Stimulated activated effector memory CD8-positive, alpha-beta T cell treated with anti-CD3 and anti-CD28 coated beads, Interleukin-12 subunit alpha, Interleukin-12 subunit beta, amount 100 ng/mL, for 72 hours (primary cell): ENCODE measurements around the gene TSPEAR.
A peak's percentile ranks its signal among the peaks of the same experiment; 100 is the strongest.

Source experiments
- ATAC-seq: fragments of 150-1000 bp; cut with Tn5 transposase; 2 replicates; pipeline ENCODE4 v1.10.0; 2021
- DNase-seq, 2 donors: peaks; one replicate each; pipeline ENCODE4 v3.0.0; 2021 to 2022; ENCODE audit warnings: low spot score in 2 of 2
- H3K27ac Mint-ChIP-seq: one replicate; pipeline ENCODE4 v1.8.0; 2022; ENCODE audit warnings: mild to moderate bottlenecking, mixed read lengths
- H3K36me3 Mint-ChIP-seq: one replicate; pipeline ENCODE4 v1.8.0; 2022; ENCODE audit warnings: mild to moderate bottlenecking, mixed read lengths
- H3K4me1 Mint-ChIP-seq: one replicate; pipeline ENCODE4 v1.8.0; 2022; ENCODE audit warnings: mixed read lengths
- H3K4me3 Mint-ChIP-seq: one replicate; pipeline ENCODE4 v1.8.0; 2022; ENCODE audit warnings: mild to moderate bottlenecking, mixed read lengths
- H3K9me3 Mint-ChIP-seq: one replicate; pipeline ENCODE4 v1.8.0; 2022; ENCODE audit warnings: mixed read lengths

Gene TSPEAR

GRCh38 chr21:44732263-44732662, 20.9 kb upstream of the TSPEAR start:
- Mint-ChIP-seq H3K36me3 (no peaks in the 10 kb centered on the region), H3K9me3 (no peaks in the 10 kb centered on the region), H3K4me1 (no peaks in the 10 kb centered on the region), H3K4me3 (no peak overlapping the region), H3K27ac (no peak overlapping the region)
- ATAC-seq: no peak
- DNase-seq: no peak

GRCh38 chr21:44730951-44731579, 19.7 kb upstream of the TSPEAR start:
- DNase-seq (no peak), ATAC-seq (no peak)
- Mint-ChIP-seq H3K27ac (no peak overlapping the region), H3K4me3 (no peak overlapping the region), H3K4me1 (no peaks in the 10 kb centered on the region), H3K36me3 (no peaks in the 10 kb centered on the region), H3K9me3 (no peaks in the 10 kb centered on the region)

DNA sequence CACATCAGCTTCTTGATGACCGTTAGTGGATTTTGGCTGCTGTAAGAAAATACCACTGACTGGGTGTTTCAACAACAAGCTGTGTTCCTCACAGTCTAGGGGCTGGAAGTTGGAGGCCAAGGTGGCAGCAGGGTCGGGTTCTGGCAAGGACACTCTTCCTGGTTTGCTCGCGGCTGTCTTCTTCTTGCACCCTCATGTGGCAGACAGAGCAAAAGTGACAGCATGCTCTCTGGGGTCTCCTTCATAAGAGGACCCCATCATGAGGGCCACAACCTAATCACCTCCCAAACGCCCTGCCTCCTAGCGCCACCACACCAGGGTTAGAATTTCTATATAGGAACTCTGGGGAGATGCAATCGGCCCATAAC, 18.6 kb upstream of the TSPEAR start:
- ATAC-seq (no peak), DNase-seq (no peak)
- H3K36me3 Mint-ChIP-seq: no peaks in the 10 kb centered on the region
- H3K4me3 Mint-ChIP-seq: no peak overlapping the region
- H3K4me1 Mint-ChIP-seq: no peaks in the 10 kb centered on the region
- H3K27ac Mint-ChIP-seq: no peak overlapping the region
- no peaks in the 10 kb centered on the region for H3K9me3 Mint-ChIP-seq

GRCh38 chr21:44729336-44730027, 18.1 kb upstream of the TSPEAR start:
- DNase-seq (no peak), ATAC-seq (peak; percentile 19)
- H3K36me3 Mint-ChIP-seq: no peaks in the 10 kb centered on the region
- no peak overlapping the region for H3K27ac Mint-ChIP-seq
- H3K9me3 Mint-ChIP-seq: no peaks in the 10 kb centered on the region
- H3K4me1 Mint-ChIP-seq: no peaks in the 10 kb centered on the region
- H3K4me3 Mint-ChIP-seq: no peak overlapping the region

- no peaks in the 10 kb centered on the region for H3K36me3 Mint-ChIP-seq
- no peak for ATAC-seq
Observed at GRCh38 chr21:44728716-44729115, 17.3 kb upstream of the TSPEAR start.

GRCh38 chr21:44727757-44728156, 16.4 kb upstream of the TSPEAR start:
- Mint-ChIP-seq H3K4me3 (no peak overlapping the region), H3K36me3 (no peaks in the 10 kb centered on the region), H3K27ac (no peak overlapping the region), H3K9me3 (no peaks in the 10 kb centered on the region), H3K4me1 (peaks cover 8% of the 10 kb centered on the region)
- DNase-seq (no peak), ATAC-seq (no peak)

More at GRCh38 chr21:44728716-44729115, 17.3 kb upstream of the TSPEAR start:
- H3K27ac Mint-ChIP-seq: no peak overlapping the region
- no peaks in the 10 kb centered on the region for H3K4me1 Mint-ChIP-seq
- H3K9me3 Mint-ChIP-seq: no peaks in the 10 kb centered on the region
- H3K4me3 Mint-ChIP-seq: no peak overlapping the region
- no peak for DNase-seq

DNA sequence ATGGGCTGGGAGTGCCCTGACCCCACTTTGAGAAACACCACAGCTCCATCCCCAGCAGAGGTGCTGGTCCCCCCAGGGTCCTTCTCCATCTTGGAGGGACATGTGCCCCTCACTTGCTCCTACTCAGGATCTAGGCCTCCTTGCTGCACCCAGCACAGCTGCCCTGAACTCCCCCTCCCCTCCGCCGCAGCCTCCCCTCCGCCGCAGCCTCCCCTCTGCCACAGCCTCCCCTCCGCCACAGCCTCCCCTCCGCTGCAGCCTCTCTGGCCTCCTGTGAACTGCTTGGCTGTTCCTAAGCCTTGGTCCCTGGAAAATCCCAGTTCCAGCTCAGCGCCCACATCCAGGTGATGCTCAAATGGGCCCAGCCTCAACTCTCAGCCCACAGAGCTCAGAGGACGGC, 15.9 kb upstream of the TSPEAR start:
- no peaks in the 10 kb centered on the region for H3K36me3 Mint-ChIP-seq
- no peak for DNase-seq
- no peak overlapping the region for H3K4me3 Mint-ChIP-seq
- no peak overlapping the region for H3K27ac Mint-ChIP-seq
- H3K4me1 Mint-ChIP-seq: peaks cover 11% of the 10 kb centered on the region
- no peaks in the 10 kb centered on the region for H3K9me3 Mint-ChIP-seq
- no peak for ATAC-seq

- DNase-seq (no peak), ATAC-seq (no peak)
- H3K9me3 Mint-ChIP-seq: no peaks in the 10 kb centered on the region
- H3K4me1 Mint-ChIP-seq: peaks cover 11% of the 10 kb centered on the region
- H3K27ac Mint-ChIP-seq: no peak overlapping the region
- H3K4me3 Mint-ChIP-seq: no peak overlapping the region
- no peaks in the 10 kb centered on the region for H3K36me3 Mint-ChIP-seq
Observed at GRCh38 chr21:44726826-44727225, 15.5 kb upstream of the TSPEAR start.

- ATAC-seq: no peak
- Mint-ChIP-seq H3K4me1 (peaks cover 11% of the 10 kb centered on the region), H3K36me3 (no peaks in the 10 kb centered on the region), H3K27ac (no peak overlapping the region), H3K9me3 (no peaks in the 10 kb centered on the region), H3K4me3 (no peak overlapping the region)
- DNase-seq: no peak
Observed at GRCh38 chr21:44724926-44725325, 13.6 kb upstream of the TSPEAR start.

- Mint-ChIP-seq H3K9me3 (no peaks in the 10 kb centered on the region), H3K36me3 (no peaks in the 10 kb centered on the region), H3K4me3 (no peak overlapping the region), H3K4me1 (peaks cover 11% of the 10 kb centered on the region), H3K27ac (no peak overlapping the region)
- no peak for DNase-seq
- ATAC-seq: no peak
Observed at GRCh38 chr21:44724196-44724595, 12.8 kb upstream of the TSPEAR start.

GRCh38 chr21:44723177-44724131, 12.1 kb upstream of the TSPEAR start:
- peak; percentile 36 for ATAC-seq
- no peak overlapping the region for H3K27ac Mint-ChIP-seq
- DNase-seq: no peak
- H3K4me1 Mint-ChIP-seq: peaks cover 11% of the 10 kb centered on the region
- H3K36me3 Mint-ChIP-seq: no peaks in the 10 kb centered on the region
- no peaks in the 10 kb centered on the region for H3K9me3 Mint-ChIP-seq
- peak overlapping the region; percentile 55 for H3K4me3 Mint-ChIP-seq

DNA sequence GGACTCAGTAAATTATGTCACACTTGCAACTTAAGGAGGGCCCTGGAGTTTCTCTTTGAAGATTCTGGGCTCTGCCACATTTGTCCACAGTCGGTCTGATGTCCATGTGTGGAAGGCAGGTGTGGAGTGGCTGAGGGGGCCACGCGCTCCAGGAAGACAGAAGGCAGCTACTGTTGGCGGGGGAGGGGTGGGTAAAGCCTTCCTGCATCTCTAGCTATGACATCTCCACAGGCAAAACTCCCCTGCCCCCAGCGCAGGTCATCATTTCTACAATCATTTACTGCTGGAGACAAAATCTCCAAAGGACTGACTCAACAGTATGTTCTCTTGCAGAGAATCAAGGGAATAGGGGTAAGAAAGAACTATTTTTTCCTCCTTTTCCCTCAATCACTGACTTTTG, 11.4 kb upstream of the TSPEAR start:
- ATAC-seq: no peak
- no peak overlapping the region for H3K27ac Mint-ChIP-seq
- peak overlapping the region; percentile 55 for H3K4me3 Mint-ChIP-seq
- no peaks in the 10 kb centered on the region for H3K36me3 Mint-ChIP-seq
- peaks cover 11% of the 10 kb centered on the region for H3K4me1 Mint-ChIP-seq
- DNase-seq: no peak
- H3K9me3 Mint-ChIP-seq: no peaks in the 10 kb centered on the region

DNA sequence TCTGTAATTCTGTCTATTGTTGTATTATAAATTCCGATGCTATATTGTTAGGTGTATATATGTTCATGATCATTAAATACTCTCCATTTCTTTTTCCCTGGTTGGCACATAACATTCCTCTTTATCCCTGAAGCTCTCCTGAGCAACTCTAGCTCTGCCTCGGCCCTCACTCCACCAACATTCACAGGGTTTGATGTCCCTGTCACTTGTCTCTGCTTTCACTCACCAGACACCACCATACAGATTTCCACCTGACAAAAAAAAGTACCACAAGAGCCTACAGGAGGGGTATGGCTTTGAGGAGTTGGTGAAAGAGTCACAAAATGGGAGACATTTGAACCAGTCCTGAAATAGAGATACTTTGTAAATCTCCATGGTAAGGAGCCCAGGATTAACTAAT, 8.8 kb upstream of the TSPEAR start:
- no peak overlapping the region for H3K27ac Mint-ChIP-seq
- no peaks in the 10 kb centered on the region for H3K9me3 Mint-ChIP-seq
- peaks cover 11% of the 10 kb centered on the region for H3K4me1 Mint-ChIP-seq
- no peak for DNase-seq
- no peaks in the 10 kb centered on the region for H3K36me3 Mint-ChIP-seq
- no peak overlapping the region for H3K4me3 Mint-ChIP-seq
- ATAC-seq: no peak

DNA sequence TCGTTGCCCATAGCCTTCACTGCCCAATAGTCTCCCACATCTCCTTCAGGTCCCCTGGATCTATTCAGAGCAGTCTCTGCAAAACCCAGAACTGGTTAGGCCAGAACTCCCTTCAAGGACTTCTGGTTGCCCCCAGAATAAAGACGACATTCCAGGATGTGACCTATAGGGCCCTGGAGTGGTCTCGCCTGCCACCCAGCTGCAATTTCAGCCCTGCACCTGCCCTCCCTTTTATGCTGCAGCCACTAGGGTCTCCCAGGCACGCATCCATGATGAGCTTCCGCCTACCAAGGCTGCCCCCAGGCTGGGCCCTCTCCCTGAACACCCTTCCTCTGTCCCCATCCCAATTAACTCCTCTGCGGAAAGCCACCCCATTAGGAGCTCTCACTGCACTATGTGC, 7.2 kb upstream of the TSPEAR start:
- Mint-ChIP-seq H3K36me3 (no peaks in the 10 kb centered on the region), H3K4me3 (no peak overlapping the region), H3K4me1 (peaks cover 11% of the 10 kb centered on the region), H3K27ac (peak overlapping the region; percentile 65), H3K9me3 (no peaks in the 10 kb centered on the region)
- ATAC-seq (no peak), DNase-seq (no peak)

- no peak for ATAC-seq
- Mint-ChIP-seq H3K4me1 (peaks cover 6% of the 10 kb centered on the region), H3K27ac (no peak overlapping the region), H3K9me3 (no peaks in the 10 kb centered on the region), H3K4me3 (no peak overlapping the region), H3K36me3 (no peaks in the 10 kb centered on the region)
- no peak for DNase-seq
Observed at GRCh38 chr21:44718093-44718492, 6.7 kb upstream of the TSPEAR start.

DNA sequence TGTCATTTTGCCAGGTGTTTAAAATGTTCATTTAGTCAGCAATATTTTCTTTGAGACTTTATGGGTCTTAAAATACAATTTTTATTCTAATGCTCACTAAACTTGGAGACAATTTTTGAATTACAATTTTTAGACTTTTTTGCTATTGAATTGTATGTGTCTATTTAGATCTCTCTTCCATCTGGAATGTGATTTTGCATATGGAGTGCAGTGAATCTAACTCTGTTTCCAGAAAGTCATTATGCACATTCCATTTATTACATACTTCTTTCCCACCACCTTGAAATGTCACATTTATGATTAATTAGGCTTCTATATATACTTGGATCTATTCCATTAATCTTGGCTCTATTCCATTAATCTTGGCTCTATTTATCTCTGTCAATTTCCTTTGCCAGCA, 5.6 kb upstream of the TSPEAR start:
- ATAC-seq (no peak), DNase-seq (no peak)
- Mint-ChIP-seq H3K4me1 (no peaks in the 10 kb centered on the region), H3K9me3 (no peaks in the 10 kb centered on the region), H3K4me3 (no peak overlapping the region), H3K36me3 (no peaks in the 10 kb centered on the region), H3K27ac (no peak overlapping the region)
